H1 (cell line): ENCODE measurements around the gene BAIAP2. TPM values are rescaled to one million over a fixed set of nuclear protein-coding genes. Genes with fewer than 3 reads are reported as not detected.

Experiments
- CTCF ChIA-PET: fragments of 300-600 bp; sonication (Branson Sonifier 250); formaldehyde crosslinking; loops from one replicate; lab custom pipeline; 2021; ENCODE audit not compliant: partially characterized antibody; lab: Charles Lee
- POLR2A ChIA-PET: fragments of 300-600 bp; sonication (Branson Sonifier 250); formaldehyde crosslinking; loops from one replicate; lab custom pipeline; 2021; ENCODE audit warnings: inconsistent platforms; ENCODE audit not compliant: partially characterized antibody; lab: Charles Lee
- DNase-seq, 2 experiments: peaks; one replicate each; pipeline versions ENCODE4 v3.0.0 to v3.0.0-alpha.2; 2010 to 2022; ENCODE audit warnings: low spot score in 2 of 2, low read depth in 1 of 2, mixed read lengths in 1 of 2
- FAIRE-seq: peaks from 2 replicates; lab custom pipeline; 2011; peaks lifted over from hg19 to GRCh38; lab: Jason Lieb, UNC
- H2AFZ ChIP-seq: 2 replicates; pipeline ENCODE4 v1.8.1; 2012; ENCODE audit warnings: low read length, inconsistent platforms
- H2AK5ac ChIP-seq: 2 replicates; pipeline ENCODE4 v1.6.1; 2013; ENCODE audit warnings: low read depth, low read length
- H2BK120ac ChIP-seq: replicated peaks from 2 replicates; pipeline ENCODE3; 2013; ENCODE audit warnings: low read depth, low read length, inconsistent platforms
- H2BK12ac ChIP-seq: 2 replicates; pipeline ENCODE4 v1.6.1; 2013; ENCODE audit warnings: low read depth, low read length
- H2BK15ac ChIP-seq: 2 replicates; pipeline ENCODE4 v1.6.1; 2013; ENCODE audit warnings: low read length
- H2BK20ac ChIP-seq: 2 replicates; pipeline ENCODE4 v1.6.1; 2013; ENCODE audit warnings: low read length
- H2BK5ac ChIP-seq: 2 replicates; pipeline ENCODE4 v1.6.1; 2013; ENCODE audit warnings: low read depth, low read length
- H3K14ac ChIP-seq: 2 replicates; pipeline ENCODE4 v1.6.1; 2013; ENCODE audit warnings: inconsistent platforms; ENCODE audit not compliant: insufficient read length
- H3K18ac ChIP-seq: 2 replicates; pipeline ENCODE4 v1.6.1; 2013; ENCODE audit warnings: low read length; ENCODE audit errors: extremely low read depth
- H3K23ac ChIP-seq: 2 replicates; pipeline ENCODE4 v1.6.1; 2013; ENCODE audit warnings: inconsistent platforms; ENCODE audit not compliant: insufficient read length
- H3K23me2 ChIP-seq: 2 replicates; pipeline ENCODE4 v1.6.1; 2013; ENCODE audit warnings: low read depth, low read length
- H3K27ac ChIP-seq: 2 replicates; pipeline ENCODE4 v1.6.1; 2011; ENCODE audit warnings: low read depth, low read length, inconsistent platforms
- H3K27me3 ChIP-seq, 4 experiments: replicated peaks in 1 of 4; 1 replicate in 1 of 4; 2 replicates in 3 of 4; pipeline versions ENCODE4 v1.6.1 to v1.8.1; 2011 to 2013; ENCODE audit warnings: low read length in 3 of 4, mild to moderate bottlenecking in 3 of 4, inconsistent platforms in 2 of 4, mixed read lengths in 2 of 4, moderate library complexity in 1 of 4; ENCODE audit not compliant: control insufficient read depth in 3 of 4, insufficient read depth in 3 of 4; ENCODE audit errors: extremely low read depth in 1 of 4
- H3K36me3 ChIP-seq, 4 experiments: 2 replicates each; pipeline versions ENCODE4 v1.6.1 to v1.8.1; 2011 to 2013; ENCODE audit warnings: mild to moderate bottlenecking in 4 of 4, low read length in 3 of 4, moderate library complexity in 2 of 4, control low read depth in 1 of 4, inconsistent platforms in 1 of 4; ENCODE audit not compliant: insufficient read depth in 4 of 4, control insufficient read depth in 2 of 4
- H3K4ac ChIP-seq: replicated peaks from 2 replicates; pipeline ENCODE3; 2013; ENCODE audit warnings: low read length, low read depth, mixed read lengths, inconsistent platforms; ENCODE audit not compliant: insufficient read length
- H3K4me1 ChIP-seq, 4 experiments: replicated peaks in 1 of 4; 1 replicate in 1 of 4; 2 replicates in 3 of 4; pipeline versions ENCODE4 v1.6.1 to v1.8.1; 2011 to 2013; ENCODE audit warnings: low read length in 3 of 4, inconsistent platforms in 2 of 4, mixed read lengths in 1 of 4; ENCODE audit not compliant: insufficient read depth in 4 of 4, control insufficient read depth in 3 of 4
- H3K4me2 ChIP-seq, 2 experiments: 2 replicates each; pipeline versions ENCODE4 v1.6.1 to v1.8.1; 2011 to 2013; ENCODE audit warnings: low read depth in 2 of 2, low read length in 2 of 2, control low read depth in 1 of 2, inconsistent platforms in 1 of 2, mild to moderate bottlenecking in 1 of 2; ENCODE audit not compliant: insufficient read depth in 1 of 2
- H3K4me3 ChIP-seq, 4 experiments: fragments of 200-600, 300-600 bp in 1 of 4; sonication (generic), shearing (Covaris generic), sonication (Bioruptor Twin) in 1 of 4; 2 replicates each; pipeline versions ENCODE4 v1.5.1 to v1.8.1; 2011 to 2016; ENCODE audit warnings: low read length in 4 of 4, low read depth in 3 of 4, control low read depth in 2 of 4, inconsistent platforms in 2 of 4, mild to moderate bottlenecking in 2 of 4, mixed read lengths in 1 of 4, moderate library complexity in 1 of 4; ENCODE audit not compliant: insufficient read depth in 2 of 4; ENCODE audit errors: extremely low read depth in 1 of 4
- H3K56ac ChIP-seq: replicated peaks from 2 replicates; pipeline ENCODE3; 2013; ENCODE audit warnings: low read depth, mild to moderate bottlenecking, mixed read lengths, low read length, inconsistent platforms; ENCODE audit not compliant: insufficient read length
- H3K79me1 ChIP-seq: 2 replicates; pipeline ENCODE4 v1.6.1; 2013; ENCODE audit warnings: low read depth, low read length, control low read depth
- H3K79me2 ChIP-seq, 2 experiments: 2 replicates each; pipeline versions ENCODE4 v1.6.1 to v1.8.1; 2012 to 2013; ENCODE audit warnings: low read length in 2 of 2, mild to moderate bottlenecking in 2 of 2, inconsistent platforms in 1 of 2; ENCODE audit not compliant: insufficient read depth in 2 of 2, control insufficient read depth in 1 of 2
- H3K9ac ChIP-seq, 4 experiments: replicated peaks in 1 of 4; 1 replicate in 1 of 4; 2 replicates in 3 of 4; pipeline versions ENCODE4 v1.6.1 to v1.8.1; 2011 to 2013; ENCODE audit warnings: low read depth in 3 of 4, low read length in 3 of 4, control low read depth in 2 of 4, mild to moderate bottlenecking in 2 of 4, moderate library complexity in 2 of 4, inconsistent platforms in 1 of 4; ENCODE audit errors: extremely low read depth in 1 of 4
- H3K9me3 ChIP-seq, 2 experiments: 2 replicates each; pipeline versions ENCODE4 v1.6.1 to v1.8.1; 2012 to 2013; ENCODE audit warnings: mild to moderate bottlenecking in 2 of 2, moderate library complexity in 2 of 2, control low read depth in 1 of 2, inconsistent platforms in 1 of 2, low read depth in 1 of 2, low read length in 1 of 2, mixed read lengths in 1 of 2; ENCODE audit not compliant: insufficient read depth in 2 of 2
- H4K20me1 ChIP-seq, 2 experiments: replicated peaks in 1 of 2; 2 replicates each; pipeline versions ENCODE3 to v1.8.1; 2011 to 2013; ENCODE audit warnings: inconsistent platforms in 2 of 2, low read length in 2 of 2, mild to moderate bottlenecking in 1 of 2; ENCODE audit not compliant: insufficient read depth in 2 of 2, control insufficient read depth in 1 of 2
- H4K5ac ChIP-seq: 2 replicates; pipeline ENCODE4 v1.6.1; 2013; ENCODE audit warnings: low read length, low read depth, mixed read lengths, inconsistent platforms; ENCODE audit not compliant: insufficient read length
- H4K8ac ChIP-seq: 2 replicates; pipeline ENCODE4 v1.8.0; 2013; ENCODE audit warnings: mild to moderate bottlenecking, moderate library complexity, low read length, inconsistent platforms; ENCODE audit not compliant: insufficient read depth; ENCODE audit errors: extremely low read depth
- H4K91ac ChIP-seq: replicated peaks from 2 replicates; pipeline ENCODE3; 2013; ENCODE audit warnings: low read length, mixed read lengths, inconsistent platforms; ENCODE audit not compliant: insufficient read length
- GTF2F1 ChIP-seq: IDR thresholded peaks from 2 replicates; pipeline ENCODE4 v1.6.1; 2012; ENCODE audit warnings: low read depth, low read length, improper control_type of control experiment, borderline replicate concordance
- KDM1A ChIP-seq: fragments of 200-600, 300-600 bp; sonication (generic); IDR thresholded peaks from 2 replicates; pipeline ENCODE4 v1.7.1; 2016; ENCODE audit warnings: mild to moderate bottlenecking, low read length, borderline replicate concordance
- NANOG ChIP-seq: IDR thresholded peaks from 2 replicates; pipeline ENCODE4 v1.6.1; 2011; ENCODE audit warnings: low read length, low read depth, mild to moderate bottlenecking, inconsistent platforms; ENCODE audit not compliant: insufficient read depth, poor library complexity, severe bottlenecking
- NRF1 ChIP-seq: IDR thresholded peaks from 2 replicates; pipeline ENCODE4 v1.6.1; 2011; ENCODE audit warnings: mild to moderate bottlenecking, low read depth, low read length, improper control_type of control experiment
- RXRA ChIP-seq: IDR thresholded peaks from 2 replicates; pipeline ENCODE4 v1.6.1; 2011; ENCODE audit warnings: low read depth, mild to moderate bottlenecking, low read length, moderate library complexity; ENCODE audit not compliant: insufficient read depth
- WGBS, 2 experiments: shearing (Covaris generic) in 1 of 2; methylation state at CpG; one replicate each; pipeline versions ENCODE4 v1.1.6 to v1.1.7; 2013 to 2015; ENCODE audit warnings: low lambda C conversion rate in 2 of 2, mixed read lengths in 2 of 2, inconsistent platforms in 1 of 2, low coverage in 1 of 2, missing lambda C conversion rate in 1 of 2; ENCODE audit not compliant: insufficient replicate concordance in 2 of 2, insufficient coverage in 1 of 2, insufficient read length in 1 of 2; ENCODE audit errors: extremely low coverage in 1 of 2, missing lambda C conversion rate in 1 of 2; 5-methylcytosine and 5-hydroxymethylcytosine counted together
- polyA plus RNA-seq, 7 experiments: library from polyadenylated mRNA; depleted of rRNA in 3 of 7; stranded (reverse) in 5 of 7; unstranded in 2 of 7; fragments of >200 nt in 5 of 7; fragments of 200-250 nt in 2 of 7; gene quantifications; 1 replicate in 5 of 7; 2 replicates in 1 of 7; 4 replicates in 1 of 7; pipeline versions ENCODE4 v1.2.1 to v1.2.3, GENCODE V29; 2011 to 2013; ENCODE audit warnings: missing spikeins in 2 of 7, mixed read lengths in 2 of 7
- total RNA-seq: library from RNA; stranded (reverse); fragmentation: NEBNext Ultra II Directional; extraction: Animal tissue kit (Norgen Biotek cat#: 25700); gene quantifications from 2 replicates; pipeline ENCODE4 v1.2.1, GENCODE V29; 2021

BAIAP2 gene
- total and polyA plus RNA-seq, 2 of the 8 experiments (the other 6 are each of a cell fraction or from before 2014, with no cell fraction given), result 10.0 to 22.8 TPM

DNA sequence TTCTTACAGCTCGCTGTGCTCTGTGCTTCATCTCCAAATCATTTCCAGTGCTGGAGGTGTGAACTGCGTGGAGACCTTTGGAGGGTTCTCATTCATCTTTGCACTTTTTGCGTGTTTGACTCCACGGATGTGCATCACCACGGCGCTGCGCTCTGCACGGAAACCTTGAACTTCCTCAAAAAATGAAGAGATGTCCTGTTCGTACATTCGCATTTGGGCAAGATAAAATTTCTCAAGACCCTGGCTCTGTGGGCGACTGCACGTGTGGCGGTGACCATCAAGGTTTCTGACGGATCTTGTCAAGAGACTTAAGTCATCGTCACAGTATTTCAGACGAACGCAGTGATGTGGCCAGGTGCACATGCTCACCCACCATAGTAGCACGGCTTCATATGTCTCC is 120.0 kb downstream of the BAIAP2 start:
- no peak overlapping the region for H2BK5ac ChIP-seq
- no peaks in the 10 kb centered on the region for H3K23me2 ChIP-seq
- H3K56ac ChIP-seq, result no peak overlapping the region
- H2BK12ac ChIP-seq, result no peak overlapping the region
- POLR2A ChIA-PET, result no interaction called here
- TF ChIP-seq GTF2F1, result no peak
- TF ChIP-seq NRF1, result no peak
- TF ChIP-seq NANOG, result no peak
- no peak for TF ChIP-seq RXRA
- TF ChIP-seq KDM1A, result no peak
- no peak overlapping the region for H2BK20ac ChIP-seq
- no peak overlapping the region for H2BK15ac ChIP-seq
- no peak overlapping the region for H3K14ac ChIP-seq
- no peaks in the 10 kb centered on the region for H3K79me2 ChIP-seq
- H3K4me3 ChIP-seq, result no peak overlapping the region
- no peak for FAIRE-seq
- 91% methylated on average over 18 of the region's 18 CpGs; no CpG with 5 or more reads in 1 of the 2 experiments for WGBS, 2 experiments
- no peak overlapping the region for H3K23ac ChIP-seq
- no peaks in the 10 kb centered on the region for H3K27me3 ChIP-seq
- no peak overlapping the region for H3K27ac ChIP-seq
- H3K4ac ChIP-seq, result no peak overlapping the region
- no peak overlapping the region for H4K8ac ChIP-seq
- CTCF ChIA-PET, result interaction anchor here (0.9 to 4.3 kb wide), 2 partner anchors 12 to 24 kb away, joined by 3 to 21 read pairs; no protein-coding TSS in a partner anchor
- H2AK5ac ChIP-seq, result no peak overlapping the region
- no peaks in the 10 kb centered on the region for H3K9me3 ChIP-seq
- no peaks in the 10 kb centered on the region for H3K79me1 ChIP-seq
- H2AFZ ChIP-seq, result no peak overlapping the region
- no peak overlapping the region for H4K91ac ChIP-seq
- no peak overlapping the region for H3K18ac ChIP-seq
- H3K4me1 ChIP-seq, result no peaks in the 10 kb centered on the region
- no peak overlapping the region for H3K9ac ChIP-seq
- DNase-seq, result no peak
- H3K36me3 ChIP-seq, result no peaks in the 10 kb centered on the region
- no peak overlapping the region for H3K4me2 ChIP-seq
- no peaks in the 10 kb centered on the region for H4K20me1 ChIP-seq
- no peak overlapping the region for H4K5ac ChIP-seq
- no peak overlapping the region for H2BK120ac ChIP-seq
